MM.1S (cell line): ENCODE results near the gene KRT84.

Experiments
- DNase-seq: peaks from one replicate; pipeline ENCODE4 v3.0.0-alpha.2; 2015
- H2AFZ ChIP-seq: fragments of 300-600 bp; sonication (generic); 2 replicates; pipeline ENCODE4 v1.6.0; 2016; ENCODE audit warnings: antibody characterized with exemption, low read length
- H3F3A ChIP-seq: fragments of 300-600 bp; sonication (generic); 2 replicates; pipeline ENCODE4 v1.6.1; 2016; ENCODE audit warnings: mild to moderate bottlenecking, antibody characterized with exemption, low read length, moderate library complexity, mixed read lengths; ENCODE audit not compliant: insufficient read depth
- H3K27ac ChIP-seq: fragments of 300-600 bp; sonication (generic); 2 replicates; pipeline ENCODE4 v1.5.1; 2016; ENCODE audit warnings: mild to moderate bottlenecking, low read length
- H3K27me3 ChIP-seq: fragments of 300-600 bp; sonication (generic); replicated peaks from 2 replicates; pipeline ENCODE4 v1.6.0; 2016; ENCODE audit warnings: low read length; ENCODE audit not compliant: insufficient read depth
- H3K36me3 ChIP-seq: fragments of 300-600 bp; sonication (generic); replicated peaks from 2 replicates; pipeline ENCODE4 v1.6.1; 2016; ENCODE audit warnings: mild to moderate bottlenecking, low read length, mixed read lengths; ENCODE audit not compliant: insufficient read depth
- H3K4me1 ChIP-seq: fragments of 300-600 bp; sonication (generic); 2 replicates; pipeline ENCODE4 v1.6.1; 2016; ENCODE audit warnings: low read length, mixed read lengths
- H3K4me2 ChIP-seq: fragments of 300-600 bp; sonication (generic); 2 replicates; pipeline ENCODE4 v1.6.0; 2016; ENCODE audit warnings: low read depth, low read length
- H3K4me3 ChIP-seq: fragments of 300-600 bp; sonication (generic); 2 replicates; pipeline ENCODE4 v1.5.1; 2016; ENCODE audit warnings: low read length, mixed read lengths
- H3K79me2 ChIP-seq: fragments of 300-600 bp; sonication (generic); 2 replicates; pipeline ENCODE4 v1.6.1; 2016; ENCODE audit warnings: mixed run types, low read length, mixed read lengths
- H3K9ac ChIP-seq: fragments of 300-600 bp; sonication (generic); 2 replicates; pipeline ENCODE4 v1.6.1; 2016; ENCODE audit warnings: low read length, mixed read lengths
- H3K9me2 ChIP-seq: fragments of 300-600 bp; sonication (generic); replicated peaks from 2 replicates; pipeline ENCODE4 v1.6.1; 2016; ENCODE audit warnings: mild to moderate bottlenecking, low read length, mixed read lengths; ENCODE audit not compliant: insufficient read depth
- H3K9me3 ChIP-seq: fragments of 300-600 bp; sonication (generic); replicated peaks from 2 replicates; pipeline ENCODE4 v1.6.1; 2016; ENCODE audit warnings: mild to moderate bottlenecking, low read length, mixed read lengths; ENCODE audit not compliant: insufficient read depth
- H4K20me1 ChIP-seq: fragments of 300-600 bp; sonication (generic); 2 replicates; pipeline ENCODE4 v1.6.1; 2016; ENCODE audit warnings: mild to moderate bottlenecking, low read length, moderate library complexity, mixed read lengths; ENCODE audit not compliant: insufficient read depth
- EZH2 ChIP-seq: fragments of 300-600 bp; sonication (generic); optimal IDR thresholded peaks from 2 replicates; pipeline ENCODE3; 2017; ENCODE audit warnings: low read depth, mild to moderate bottlenecking, antibody characterized with exemption, low read length, mixed read lengths
- EZH2phosphoT487 ChIP-seq: fragments of 300-600 bp; sonication (generic); IDR thresholded peaks from 2 replicates; pipeline ENCODE4 v1.6.1; 2018; ENCODE audit warnings: antibody characterized with exemption, low read length
- TF ChIP-seq, protein P1 (sequence below): fragments of 300-600 bp; sonication (generic); IDR thresholded peaks from 2 replicates; pipeline ENCODE4 v1.5.1; 2016; ENCODE audit warnings: antibody characterized with exemption, low read length, mixed read lengths

Gene KRT84

DNA sequence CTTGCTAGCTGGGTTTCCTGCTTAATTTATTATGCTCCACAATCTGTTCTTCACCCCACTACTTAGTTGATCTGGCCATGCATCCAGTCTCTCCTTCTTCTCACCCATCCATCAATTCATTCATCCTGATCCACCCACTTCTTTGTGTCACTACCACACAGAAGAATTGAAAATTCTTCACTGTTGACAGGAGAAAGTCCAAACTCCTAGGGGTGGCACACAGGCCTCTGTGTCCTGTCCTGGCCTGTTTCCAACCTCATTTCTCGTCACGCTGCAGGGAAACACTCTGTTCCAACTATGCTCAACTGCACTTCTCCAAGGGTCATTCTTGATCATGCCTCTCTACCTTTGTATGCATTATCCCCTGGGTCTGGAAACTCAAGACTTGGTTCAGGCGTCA is 53.6 kb downstream of the KRT84 start:
- H3K9me2 ChIP-seq: no peaks in the 10 kb centered on the region
- 0 out of 2 replicates have a peak, but pooled peaks cover 3% of the 10 kb centered on the region for H3K27me3 ChIP-seq
- no peaks in the 10 kb centered on the region for H3K9me3 ChIP-seq
- H3K79me2 ChIP-seq: no peaks in the 10 kb centered on the region
- H3K4me3 ChIP-seq: no peak overlapping the region
- no peaks in the 10 kb centered on the region for H3F3A ChIP-seq
- H3K27ac ChIP-seq: no peak overlapping the region
- no peaks in the 10 kb centered on the region for H4K20me1 ChIP-seq
- DNase-seq: no peak
- no peaks in the 10 kb centered on the region for H3K36me3 ChIP-seq
- H2AFZ ChIP-seq: no peak overlapping the region
- H3K4me2 ChIP-seq: no peak overlapping the region
- H3K9ac ChIP-seq: no peak overlapping the region
- peaks cover 6% of the 10 kb centered on the region for H3K4me1 ChIP-seq
- no peak for TF ChIP-seq EZH2
- TF ChIP-seq, protein P1, sequence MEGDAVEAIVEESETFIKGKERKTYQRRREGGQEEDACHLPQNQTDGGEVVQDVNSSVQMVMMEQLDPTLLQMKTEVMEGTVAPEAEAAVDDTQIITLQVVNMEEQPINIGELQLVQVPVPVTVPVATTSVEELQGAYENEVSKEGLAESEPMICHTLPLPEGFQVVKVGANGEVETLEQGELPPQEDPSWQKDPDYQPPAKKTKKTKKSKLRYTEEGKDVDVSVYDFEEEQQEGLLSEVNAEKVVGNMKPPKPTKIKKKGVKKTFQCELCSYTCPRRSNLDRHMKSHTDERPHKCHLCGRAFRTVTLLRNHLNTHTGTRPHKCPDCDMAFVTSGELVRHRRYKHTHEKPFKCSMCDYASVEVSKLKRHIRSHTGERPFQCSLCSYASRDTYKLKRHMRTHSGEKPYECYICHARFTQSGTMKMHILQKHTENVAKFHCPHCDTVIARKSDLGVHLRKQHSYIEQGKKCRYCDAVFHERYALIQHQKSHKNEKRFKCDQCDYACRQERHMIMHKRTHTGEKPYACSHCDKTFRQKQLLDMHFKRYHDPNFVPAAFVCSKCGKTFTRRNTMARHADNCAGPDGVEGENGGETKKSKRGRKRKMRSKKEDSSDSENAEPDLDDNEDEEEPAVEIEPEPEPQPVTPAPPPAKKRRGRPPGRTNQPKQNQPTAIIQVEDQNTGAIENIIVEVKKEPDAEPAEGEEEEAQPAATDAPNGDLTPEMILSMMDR: no peak
- TF ChIP-seq EZH2phosphoT487: no peak

DNA sequence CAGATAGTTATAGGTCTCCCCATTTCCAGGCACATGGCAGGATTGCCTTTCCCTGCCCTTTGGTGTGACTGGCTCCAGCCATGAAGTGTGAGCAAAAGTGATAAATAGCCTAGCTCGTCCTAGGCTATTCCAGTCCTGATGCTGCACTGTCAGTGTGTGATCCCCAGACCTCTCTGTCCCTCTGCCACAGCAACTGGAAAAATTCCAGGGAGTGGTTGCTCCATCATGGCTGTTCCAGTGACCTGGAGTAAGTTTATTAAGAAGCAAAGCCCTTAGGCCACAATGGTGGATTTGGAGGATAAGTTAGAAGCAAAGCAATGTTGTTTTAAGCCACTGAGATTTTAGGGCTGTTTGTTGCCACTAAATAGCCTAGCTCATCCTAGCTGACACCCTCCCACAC is 54.4 kb downstream of the KRT84 start:
- Histone ChIP-seq H3K4me1 (peaks cover 6% of the 10 kb centered on the region), H3K4me2 (no peak overlapping the region), H3K36me3 (no peaks in the 10 kb centered on the region), H4K20me1 (no peaks in the 10 kb centered on the region), H3K4me3 (no peak overlapping the region), H3F3A (no peaks in the 10 kb centered on the region), H3K27ac (no peak overlapping the region), H2AFZ (no peak overlapping the region), H3K9me3 (no peaks in the 10 kb centered on the region), H3K9me2 (no peaks in the 10 kb centered on the region), H3K79me2 (no peaks in the 10 kb centered on the region), H3K27me3 (peaks cover 3% of the 10 kb centered on the region; the same call in 1 of the 2 replicates), H3K9ac (no peak overlapping the region)
- TF ChIP-seq EZH2phosphoT487: no peak
- DNase-seq: no peak

DNA sequence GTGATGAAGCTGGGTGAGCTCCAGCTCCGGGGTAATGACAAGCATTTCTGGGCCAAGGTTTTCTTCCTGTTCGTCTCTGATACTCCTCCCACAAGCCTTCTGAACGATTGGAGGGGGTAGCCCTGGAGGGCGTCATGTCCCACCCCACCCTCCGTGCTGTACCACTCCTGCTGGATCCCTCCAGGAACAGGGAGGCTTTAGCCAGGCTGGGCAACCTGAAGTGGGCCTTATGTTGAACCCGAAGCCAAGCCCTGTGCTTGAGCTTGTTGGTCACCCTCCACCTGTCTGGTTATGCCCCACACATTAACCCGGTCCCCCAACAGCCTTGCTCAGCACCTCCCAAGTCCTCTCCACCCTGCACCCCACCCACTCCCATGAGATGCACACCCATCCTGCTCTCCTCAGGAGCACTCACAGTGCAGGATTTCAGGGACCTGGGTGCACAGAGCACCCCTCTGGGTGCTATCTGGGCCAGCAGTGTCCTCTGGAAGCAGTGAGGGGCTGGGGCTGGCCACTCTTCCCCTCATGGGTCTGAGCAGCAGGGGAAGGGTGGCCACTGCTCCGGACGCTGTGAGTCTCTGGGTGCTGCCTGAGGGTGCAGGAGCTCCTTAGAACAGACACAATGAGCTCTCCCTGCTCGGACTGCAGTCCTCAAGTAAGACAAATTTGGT is 57.5 kb downstream of the KRT84 start:
- Histone ChIP-seq H3K9me2 (no peaks in the 10 kb centered on the region), H3F3A (no peaks in the 10 kb centered on the region), H3K36me3 (no peaks in the 10 kb centered on the region), H2AFZ (peak overlapping the region; percentile 61), H3K4me1 (peaks cover 6% of the 10 kb centered on the region), H3K79me2 (no peaks in the 10 kb centered on the region), H3K27ac (no peak overlapping the region), H3K9ac (no peak overlapping the region), H3K4me3 (no peak overlapping the region), H3K9me3 (no peaks in the 10 kb centered on the region), H3K4me2 (peak overlapping the region; percentile 27; the same call in 1 of the 2 replicates), H3K27me3 (peaks cover 21% of the 10 kb centered on the region), H4K20me1 (no peaks in the 10 kb centered on the region)
- DNase-seq: no peak
- no peak for TF ChIP-seq EZH2phosphoT487
- TF ChIP-seq, protein P1: no peak
